Endometrial microvascular endothelial cells (primary cell): ENCODE measurements around the gene SIK2. TPM values are rescaled to one million over a fixed set of nuclear protein-coding genes. Genes with fewer than 3 reads are reported as not detected.

ENCODE experiments used
- in situ Hi-C: cut with HindIII; loops from 2 replicates; pipeline ENCODE4 v1.10.0; 2017; ENCODE audit warnings: low sequenced_read_pairs, low pct_unique_long_range_greater_than_20kb; ENCODE audit errors: inconsistent ontology term
- total RNA-seq: library from RNA; depleted of rRNA; stranded (reverse); fragments of >200 nt; gene quantifications from one replicate; pipeline ENCODE4 v1.2.3, GENCODE V29; 2015; ENCODE audit errors: inconsistent ontology term

Gene SIK2
- total RNA-seq, 1 donor from 2014 or later = 8.1 TPM

GRCh38 chr11:111734101-111734953, 132.1 kb downstream of the SIK2 start:
- in situ Hi-C loops = no loop called here

- in situ Hi-C loops = no loop called here
Measured at GRCh38 chr11:111734954-111735261, 132.7 kb downstream of the SIK2 start.

- in situ Hi-C loops = no loop called here
Measured at GRCh38 chr11:111735262-111736116, 133.2 kb downstream of the SIK2 start.

GRCh38 chr11:111736181-111736590, 133.9 kb downstream of the SIK2 start:
- in situ Hi-C loops = no loop called here

- in situ Hi-C loops = no loop called here
Measured at GRCh38 chr11:111736621-111737443, 134.6 kb downstream of the SIK2 start.

GRCh38 chr11:111737444-111738210, 135.4 kb downstream of the SIK2 start:
- in situ Hi-C loops = no loop called here

- in situ Hi-C loops = no loop called here
Measured at GRCh38 chr11:111739299-111739698, 137.1 kb downstream of the SIK2 start.

GRCh38 chr11:111741751-111742150, 139.5 kb downstream of the SIK2 start:
- in situ Hi-C loops = no loop called here

GRCh38 chr11:111743700-111744099, 141.5 kb downstream of the SIK2 start:
- in situ Hi-C loops = no loop called here

GRCh38 chr11:111745719-111746504, 143.7 kb downstream of the SIK2 start:
- in situ Hi-C loops = no loop called here

GRCh38 chr11:111748035-111748804, 146.0 kb downstream of the SIK2 start:
- in situ Hi-C loops = no loop called here

GRCh38 chr11:111749646-111750045, 147.4 kb downstream of the SIK2 start:
- in situ Hi-C loops = no loop called here

- in situ Hi-C loops = no loop called here
Measured at GRCh38 chr11:111756097-111756496, 153.8 kb downstream of the SIK2 start.

GRCh38 chr11:111759376-111759775, 157.1 kb downstream of the SIK2 start:
- in situ Hi-C loops = no loop called here

- in situ Hi-C loops = no loop called here
Measured at GRCh38 chr11:111759778-111760407, 157.6 kb downstream of the SIK2 start.

GRCh38 chr11:111761036-111761435, 158.8 kb downstream of the SIK2 start:
- in situ Hi-C loops = no loop called here

GRCh38 chr11:111762526-111762925, 160.3 kb downstream of the SIK2 start:
- in situ Hi-C loops = no loop called here
